ENCODE data around the gene SLC9A1. TPM values are rescaled to one million over a fixed set of nuclear protein-coding genes. Genes with fewer than 3 reads are reported as not detected.

Gene SLC9A1
- total and polyA plus RNA-seq, 10 of the 15 experiments (the other 5 are each of a cell fraction or from before 2014, with no cell fraction given), result 0.87 to 21.4 (median 4.3) TPM

- H3K9ac ChIP-seq (ENCODE audit: control insufficient read depth, insufficient read depth, low read length), result no peak overlapping the region
- POLR2A ChIA-PET, result interaction anchor here (0.9 to 6.5 kb wide), 2 partner anchors 10 to 20 kb away, joined by 4 to 48 read pairs; partner anchors contain the start of gene SLC9A1
- H2AFZ ChIP-seq (ENCODE audit: control insufficient read depth, low read depth, low read length), result no peak overlapping the region
- SMC1A ChIA-PET (ENCODE audit: uncharacterized antibody, unreplicated experiment), result interaction anchor here (2.5 to 4.5 kb wide), 2 partner anchors 10 kb away, joined by 10 to 30 read pairs; partner anchors contain the start of gene SLC9A1
- 97% methylated on average over 6 of the region's 6 CpGs for WGBS (ENCODE audit: insufficient coverage, insufficient replicate concordance, low lambda C conversion rate, missing lambda C conversion rate)
- no peak for ATAC-seq
- BruUV-seq (replicated peaks), result TSS peak; percentile 27
- FAIRE-seq, result no peak
- no peak overlapping the region for H3K4me3 ChIP-seq
- no peak for DNase-seq (ENCODE audit: low read depth, low spot score)
- H3K27me3 ChIP-seq (replicated peaks in 1 of 2; ENCODE audit: control insufficient read depth in 2 of 2, insufficient read depth in 2 of 2, low read length in 1 of 2), result no peaks in the 10 kb centered on the region
- CTCF ChIA-PET, result interaction anchor here (0.9 to 3.4 kb wide), 5 partner anchors 11 to 153 kb away, joined by 3 to 18 read pairs (median 5); partner anchors contain the start of gene SLC9A1
- TF ChIP-seq SPI1 (IDR thresholded peaks at IDR 0.05; ENCODE audit: borderline replicate concordance, insufficient read depth, low read depth, low read length) (peak; percentile 22; the same call in 1 of the 2 replicates), PAX5 (IDR thresholded peaks at IDR 0.05; ENCODE audit: borderline replicate concordance, low read depth, low read length) (no peak)
- H3K4me1 ChIP-seq (ENCODE audit: control insufficient read depth, insufficient read depth, low read length), result peaks cover 14% of the 10 kb centered on the region
- in situ Hi-C loops (cut with MboI) (no loop called here), intact Hi-C loops (cut with micrococcal nuclease; ENCODE audit: unreplicated experiment) (no loop called here)
- no peak overlapping the region for H3K4me2 ChIP-seq (ENCODE audit: control insufficient read depth, insufficient read depth)
- peaks cover 6% of the 10 kb centered on the region for H3K79me2 ChIP-seq (ENCODE audit: control insufficient read depth, insufficient read depth, low read length)
- no peaks in the 10 kb centered on the region; a peak in 1 of 4 replicates for H3K36me3 ChIP-seq (ENCODE audit: control insufficient read depth in 2 of 2, insufficient read depth in 2 of 2, low read length in 1 of 2)
- no peaks in the 10 kb centered on the region for H3K9me3 ChIP-seq (replicated peaks; ENCODE audit: control insufficient read depth, insufficient read depth, low read length)
- RAD21 ChIA-PET (ENCODE audit: unreplicated experiment), result interaction anchor here (0.5 to 1.4 kb wide), 2 partner anchors 9 to 11 kb away, joined by 3 to 6 read pairs; partner anchors contain the start of gene SLC9A1
- no peak overlapping the region for H3K27ac ChIP-seq (ENCODE audit: control insufficient read depth, insufficient read depth)
- no peaks in the 10 kb centered on the region for H4K20me1 ChIP-seq (ENCODE audit: control insufficient read depth, insufficient read depth)
These were observed 11.5 kb downstream of the SLC9A1 start for GRCh38 chr1:27143401-27143800.

GRCh38 chr1:27142464-27142863 is 12.5 kb downstream of the SLC9A1 start:
- in situ Hi-C loops (cut with MboI), result no loop called here
- POLR2A ChIA-PET, result interaction anchor here (0.6 to 6.5 kb wide), 4 partner anchors 8 to 143 kb away, joined by 4 to 48 read pairs (median 6); partner anchors contain the start of gene SLC9A1

More at GRCh38 chr1:27142464-27142863, 12.5 kb downstream of the SLC9A1 start:
- SMC1A ChIA-PET (ENCODE audit: uncharacterized antibody, unreplicated experiment), result interaction anchor here (2.5 to 4.5 kb wide), 2 partner anchors 9 to 11 kb away, joined by 10 to 30 read pairs; partner anchors contain the start of gene SLC9A1
- Histone ChIP-seq H4K20me1 (ENCODE audit: control insufficient read depth, insufficient read depth) (no peaks in the 10 kb centered on the region), H3K79me2 (ENCODE audit: control insufficient read depth, insufficient read depth, low read length) (peaks cover 3% of the 10 kb centered on the region), H3K36me3 (ENCODE audit: control insufficient read depth in 2 of 2, insufficient read depth in 2 of 2, low read length in 1 of 2) (no peaks in the 10 kb centered on the region; a peak in 1 of 4 replicates), H3K27me3 (replicated peaks in 1 of 2; ENCODE audit: control insufficient read depth in 2 of 2, insufficient read depth in 2 of 2, low read length in 1 of 2) (no peaks in the 10 kb centered on the region), H2AFZ (ENCODE audit: control insufficient read depth, low read depth, low read length) (no peak overlapping the region), H3K9me3 (replicated peaks; ENCODE audit: control insufficient read depth, insufficient read depth, low read length) (no peaks in the 10 kb centered on the region), H3K9ac (ENCODE audit: control insufficient read depth, insufficient read depth, low read length) (no peak overlapping the region), H3K4me2 (ENCODE audit: control insufficient read depth, insufficient read depth) (no peak overlapping the region), H3K27ac (ENCODE audit: control insufficient read depth, insufficient read depth) (no peak overlapping the region), H3K4me3 (no peak overlapping the region), H3K4me1 (ENCODE audit: control insufficient read depth, insufficient read depth, low read length) (peaks cover 11% of the 10 kb centered on the region)
- intact Hi-C loops (cut with micrococcal nuclease; ENCODE audit: unreplicated experiment), result no loop called here
- ATAC-seq (peak; percentile 66), FAIRE-seq (no peak), DNase-seq (ENCODE audit: low read depth, low spot score) (no peak)
- BruUV-seq (replicated peaks), result no TSS peak
- 44% methylated on average over 3 of the region's 3 CpGs for WGBS (ENCODE audit: insufficient coverage, insufficient replicate concordance, low lambda C conversion rate, missing lambda C conversion rate)
- RAD21 ChIA-PET (ENCODE audit: unreplicated experiment), result interaction anchor here (1.4 kb wide), 1 partner anchor 10 kb away, joined by 6 read pairs; no protein-coding TSS in a partner anchor
- TF ChIP-seq RBBP5 (conservative IDR thresholded peaks at IDR 0.05), result no peak
- CTCF ChIA-PET, result interaction anchor here (1.0 to 3.4 kb wide), 6 partner anchors 12 to 155 kb away, joined by 3 to 18 read pairs (median 4); partner anchors contain the start of gene SLC9A1

Data from GM12878 (cell line).